MM.1S (cell line): Measurements from ENCODE around the gene ESYT1.

Experiments used
- DNase-seq: peaks from one replicate; pipeline ENCODE4 v3.0.0-alpha.2; 2015
- H2AFZ ChIP-seq: fragments of 300-600 bp; sonication (generic); 2 replicates; pipeline ENCODE4 v1.6.0; 2016; ENCODE audit warnings: antibody characterized with exemption, low read length
- H3F3A ChIP-seq: fragments of 300-600 bp; sonication (generic); 2 replicates; pipeline ENCODE4 v1.6.1; 2016; ENCODE audit warnings: mild to moderate bottlenecking, antibody characterized with exemption, low read length, moderate library complexity, mixed read lengths; ENCODE audit not compliant: insufficient read depth
- H3K27ac ChIP-seq: fragments of 300-600 bp; sonication (generic); 2 replicates; pipeline ENCODE4 v1.5.1; 2016; ENCODE audit warnings: mild to moderate bottlenecking, low read length
- H3K27me3 ChIP-seq: fragments of 300-600 bp; sonication (generic); replicated peaks from 2 replicates; pipeline ENCODE4 v1.6.0; 2016; ENCODE audit warnings: low read length; ENCODE audit not compliant: insufficient read depth
- H3K36me3 ChIP-seq: fragments of 300-600 bp; sonication (generic); replicated peaks from 2 replicates; pipeline ENCODE4 v1.6.1; 2016; ENCODE audit warnings: mild to moderate bottlenecking, low read length, mixed read lengths; ENCODE audit not compliant: insufficient read depth
- H3K4me1 ChIP-seq: fragments of 300-600 bp; sonication (generic); 2 replicates; pipeline ENCODE4 v1.6.1; 2016; ENCODE audit warnings: low read length, mixed read lengths
- H3K4me2 ChIP-seq: fragments of 300-600 bp; sonication (generic); 2 replicates; pipeline ENCODE4 v1.6.0; 2016; ENCODE audit warnings: low read depth, low read length
- H3K4me3 ChIP-seq: fragments of 300-600 bp; sonication (generic); 2 replicates; pipeline ENCODE4 v1.5.1; 2016; ENCODE audit warnings: low read length, mixed read lengths
- H3K79me2 ChIP-seq: fragments of 300-600 bp; sonication (generic); 2 replicates; pipeline ENCODE4 v1.6.1; 2016; ENCODE audit warnings: mixed run types, low read length, mixed read lengths
- H3K9ac ChIP-seq: fragments of 300-600 bp; sonication (generic); 2 replicates; pipeline ENCODE4 v1.6.1; 2016; ENCODE audit warnings: low read length, mixed read lengths
- H3K9me2 ChIP-seq: fragments of 300-600 bp; sonication (generic); replicated peaks from 2 replicates; pipeline ENCODE4 v1.6.1; 2016; ENCODE audit warnings: mild to moderate bottlenecking, low read length, mixed read lengths; ENCODE audit not compliant: insufficient read depth
- H3K9me3 ChIP-seq: fragments of 300-600 bp; sonication (generic); replicated peaks from 2 replicates; pipeline ENCODE4 v1.6.1; 2016; ENCODE audit warnings: mild to moderate bottlenecking, low read length, mixed read lengths; ENCODE audit not compliant: insufficient read depth
- H4K20me1 ChIP-seq: fragments of 300-600 bp; sonication (generic); 2 replicates; pipeline ENCODE4 v1.6.1; 2016; ENCODE audit warnings: mild to moderate bottlenecking, low read length, moderate library complexity, mixed read lengths; ENCODE audit not compliant: insufficient read depth
- EZH2 ChIP-seq: fragments of 300-600 bp; sonication (generic); optimal IDR thresholded peaks from 2 replicates; pipeline ENCODE3; 2017; ENCODE audit warnings: low read depth, mild to moderate bottlenecking, antibody characterized with exemption, low read length, mixed read lengths
- EZH2phosphoT487 ChIP-seq: fragments of 300-600 bp; sonication (generic); IDR thresholded peaks from 2 replicates; pipeline ENCODE4 v1.6.1; 2018; ENCODE audit warnings: antibody characterized with exemption, low read length
- TF ChIP-seq, protein P1 (sequence below): fragments of 300-600 bp; sonication (generic); IDR thresholded peaks from 2 replicates; pipeline ENCODE4 v1.5.1; 2016; ENCODE audit warnings: antibody characterized with exemption, low read length, mixed read lengths

The ESYT1 gene

DNA sequence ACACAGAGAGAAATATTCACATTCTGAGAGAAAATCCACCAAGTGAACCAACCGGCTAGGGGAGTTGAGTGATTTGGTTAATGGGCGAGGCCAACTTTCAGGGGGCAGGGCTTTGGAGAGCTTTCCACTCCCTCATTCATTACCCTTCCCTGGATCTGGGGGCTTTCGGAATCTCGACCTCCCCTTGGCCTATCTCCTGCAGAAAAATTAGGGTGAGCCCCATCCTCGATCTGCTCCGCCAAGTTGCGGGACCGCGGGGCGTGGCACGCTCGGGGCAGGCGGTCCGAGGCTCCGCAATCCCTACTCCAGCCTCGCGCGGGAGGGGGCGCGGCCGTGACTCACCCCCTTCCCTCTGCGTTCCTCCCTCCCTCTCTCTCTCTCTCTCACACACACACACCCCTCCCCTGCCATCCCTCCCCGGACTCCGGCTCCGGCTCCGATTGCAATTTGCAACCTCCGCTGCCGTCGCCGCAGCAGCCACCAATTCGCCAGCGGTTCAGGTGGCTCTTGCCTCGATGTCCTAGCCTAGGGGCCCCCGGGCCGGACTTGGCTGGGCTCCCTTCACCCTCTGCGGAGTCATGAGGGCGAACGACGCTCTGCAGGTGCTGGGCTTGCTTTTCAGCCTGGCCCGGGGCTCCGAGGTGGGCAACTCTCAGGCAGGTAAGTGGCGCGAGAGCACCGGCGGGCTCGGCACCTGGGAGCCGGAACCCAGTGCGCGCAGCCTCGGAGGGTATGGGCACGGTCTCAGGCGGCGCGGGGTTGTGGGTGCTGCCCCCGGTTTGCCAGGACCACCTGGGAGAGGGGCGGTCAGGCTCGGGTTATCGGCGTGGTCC lies 48.1 kb upstream of the ESYT1 start, which contains the start of gene ERBB3:
ERBB3 (plus strand) TSS at position 443 of the 833 bp plus-strand sequence; CDS start at position 579, 136 bp downstream.
- peak within 1 kb of the TSS; percentile 37; the same call in 1 of the 2 replicates for H3K9ac ChIP-seq
- TF ChIP-seq, protein P1, sequence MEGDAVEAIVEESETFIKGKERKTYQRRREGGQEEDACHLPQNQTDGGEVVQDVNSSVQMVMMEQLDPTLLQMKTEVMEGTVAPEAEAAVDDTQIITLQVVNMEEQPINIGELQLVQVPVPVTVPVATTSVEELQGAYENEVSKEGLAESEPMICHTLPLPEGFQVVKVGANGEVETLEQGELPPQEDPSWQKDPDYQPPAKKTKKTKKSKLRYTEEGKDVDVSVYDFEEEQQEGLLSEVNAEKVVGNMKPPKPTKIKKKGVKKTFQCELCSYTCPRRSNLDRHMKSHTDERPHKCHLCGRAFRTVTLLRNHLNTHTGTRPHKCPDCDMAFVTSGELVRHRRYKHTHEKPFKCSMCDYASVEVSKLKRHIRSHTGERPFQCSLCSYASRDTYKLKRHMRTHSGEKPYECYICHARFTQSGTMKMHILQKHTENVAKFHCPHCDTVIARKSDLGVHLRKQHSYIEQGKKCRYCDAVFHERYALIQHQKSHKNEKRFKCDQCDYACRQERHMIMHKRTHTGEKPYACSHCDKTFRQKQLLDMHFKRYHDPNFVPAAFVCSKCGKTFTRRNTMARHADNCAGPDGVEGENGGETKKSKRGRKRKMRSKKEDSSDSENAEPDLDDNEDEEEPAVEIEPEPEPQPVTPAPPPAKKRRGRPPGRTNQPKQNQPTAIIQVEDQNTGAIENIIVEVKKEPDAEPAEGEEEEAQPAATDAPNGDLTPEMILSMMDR, result no peak
- TF ChIP-seq EZH2, result no peak
- no peak for TF ChIP-seq EZH2phosphoT487
- no peak within 1 kb of the TSS; the same call in 1 of the 2 replicates for H3K27ac ChIP-seq
- no peaks in the 10 kb centered on the region for H3K9me3 ChIP-seq
- H4K20me1 ChIP-seq, result no peaks in the 10 kb centered on the region
- peak; percentile 38 for DNase-seq
- H3K36me3 ChIP-seq, result no peaks in the 10 kb centered on the region
- no peaks in the 10 kb centered on the region for H3K9me2 ChIP-seq
- peaks cover 8% of the 10 kb centered on the region for H3F3A ChIP-seq
- peak within 1 kb of the TSS; percentile 95 for H2AFZ ChIP-seq
- no peaks in the 10 kb centered on the region for H3K4me1 ChIP-seq
- peaks cover 29% of the 10 kb centered on the region for H3K27me3 ChIP-seq
- H3K4me2 ChIP-seq, result peak within 1 kb of the TSS; percentile 91
- peak within 1 kb of the TSS; percentile 72 for H3K4me3 ChIP-seq
- no peaks in the 10 kb centered on the region for H3K79me2 ChIP-seq

DNA sequence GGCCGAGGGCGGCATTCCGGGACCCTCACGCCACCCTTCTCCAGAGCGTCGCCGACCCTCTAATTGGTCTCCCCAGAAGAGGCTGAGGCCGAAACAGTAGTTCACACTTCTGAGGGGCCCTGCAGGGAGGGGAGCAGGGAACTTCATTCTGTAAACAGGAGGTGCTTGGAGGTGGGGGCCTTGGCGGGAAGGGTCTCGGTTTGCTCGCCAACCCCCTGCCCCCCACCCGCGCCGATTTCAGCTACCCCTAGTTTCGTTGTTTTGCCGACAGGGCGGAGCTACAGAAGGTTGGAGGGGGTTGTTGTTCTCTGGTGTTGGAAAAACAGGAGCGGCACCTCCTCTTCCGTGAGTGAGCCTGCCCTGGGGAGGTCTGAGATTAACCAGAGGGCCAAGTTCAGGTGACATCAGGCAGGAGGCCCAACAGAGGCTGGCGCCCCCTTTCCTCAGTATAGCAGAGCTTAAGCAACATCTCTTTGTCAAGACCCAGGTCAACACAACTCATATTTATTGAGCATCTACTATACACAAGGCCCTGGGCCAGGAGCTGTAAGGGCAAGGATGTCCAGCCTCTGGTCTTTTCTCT lies 47.4 kb upstream of the ESYT1 start:
- no peak overlapping the region for H3K9ac ChIP-seq
- TF ChIP-seq EZH2phosphoT487 (no peak), EZH2 (no peak)
- TF ChIP-seq, protein P1, result no peak
- H3K4me2 ChIP-seq, result peak overlapping the region; percentile 91
- no peak overlapping the region for H3K27ac ChIP-seq
- no peaks in the 10 kb centered on the region for H3K36me3 ChIP-seq
- H3K27me3 ChIP-seq, result peaks cover 29% of the 10 kb centered on the region
- H2AFZ ChIP-seq, result no peak overlapping the region
- H4K20me1 ChIP-seq, result no peaks in the 10 kb centered on the region
- H3F3A ChIP-seq, result peaks cover 8% of the 10 kb centered on the region
- no peaks in the 10 kb centered on the region for H3K9me3 ChIP-seq
- no peaks in the 10 kb centered on the region for H3K4me1 ChIP-seq
- H3K9me2 ChIP-seq, result no peaks in the 10 kb centered on the region
- H3K4me3 ChIP-seq, result no peak overlapping the region
- H3K79me2 ChIP-seq, result no peaks in the 10 kb centered on the region
- DNase-seq, result no peak

DNA sequence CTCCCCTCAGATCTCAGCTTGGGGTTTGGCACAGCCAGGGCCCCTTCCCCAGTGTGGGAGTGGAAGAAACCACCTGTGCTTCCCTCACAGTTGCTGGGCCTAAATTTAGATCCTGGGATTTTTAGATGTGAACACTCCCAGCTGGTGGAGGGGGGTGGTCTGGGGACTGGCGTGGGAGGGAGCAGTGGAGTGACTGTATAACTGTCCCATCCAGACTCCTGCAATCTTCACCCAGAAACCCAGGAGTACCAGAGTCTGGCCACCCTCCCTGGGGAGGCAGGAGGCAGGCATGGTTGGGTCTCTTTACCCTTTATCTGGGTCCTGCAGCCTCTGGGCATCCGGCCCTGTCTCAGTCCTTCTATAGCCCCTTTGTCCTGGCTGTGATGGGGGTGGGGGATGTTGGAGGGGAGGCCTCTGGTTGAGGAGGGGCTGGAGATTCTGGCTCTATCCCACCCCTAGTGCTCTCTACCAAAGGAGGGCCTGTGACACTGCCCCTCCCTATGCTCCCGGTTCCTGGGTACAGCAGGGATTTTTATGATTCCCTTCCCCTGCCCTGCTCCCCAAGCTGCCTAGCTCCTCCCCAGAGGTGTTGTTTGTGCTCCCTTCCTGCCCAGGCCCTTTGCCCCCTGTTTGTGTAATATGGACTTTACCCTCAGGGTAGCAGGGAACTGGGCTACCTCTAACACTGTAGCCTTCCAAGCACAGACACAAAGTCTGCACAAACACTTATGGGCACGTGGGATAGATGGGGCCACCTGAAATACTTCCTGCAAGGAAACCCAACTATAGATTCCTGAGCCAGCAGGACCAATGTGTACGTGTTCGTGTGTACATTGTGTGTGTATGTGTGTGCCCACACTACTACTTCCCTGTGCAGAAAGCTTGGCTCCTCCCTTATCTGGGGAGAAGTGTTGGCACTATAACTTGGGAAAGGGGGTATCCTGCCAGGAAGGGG lies 46.4 kb upstream of the ESYT1 start:
- Histone ChIP-seq H3K9me3 (no peaks in the 10 kb centered on the region), H3K36me3 (no peaks in the 10 kb centered on the region), H3K4me2 (no peak overlapping the region), H3K4me3 (no peak overlapping the region), H2AFZ (no peak overlapping the region), H4K20me1 (no peaks in the 10 kb centered on the region), H3F3A (peaks cover 8% of the 10 kb centered on the region), H3K9me2 (no peaks in the 10 kb centered on the region), H3K27ac (no peak overlapping the region), H3K4me1 (no peaks in the 10 kb centered on the region), H3K27me3 (peaks cover 29% of the 10 kb centered on the region), H3K79me2 (no peaks in the 10 kb centered on the region), H3K9ac (no peak overlapping the region)
- TF ChIP-seq, protein P1, result no peak
- TF ChIP-seq EZH2 (no peak), EZH2phosphoT487 (no peak)
- no peak for DNase-seq
